ENCODE results near the gene SMC1B.

SMC1B gene

GRCh38 chr22:45425531-45426265, 12.3 kb upstream of the SMC1B start:
- no peak overlapping the region for H3K4me3 ChIP-seq (ENCODE audit: low read depth, low read length)
- no peak for DNase-seq (ENCODE audit: low read depth)
- TF ChIP-seq CTCF (IDR thresholded peaks at IDR 0.05; ENCODE audit: insufficient read depth, low read depth, low read length, missing control alignments): no peak

GRCh38 chr22:45425101-45425500, 11.7 kb upstream of the SMC1B start:
- DNase-seq (ENCODE audit: low read depth): no peak
- TF ChIP-seq CTCF (IDR thresholded peaks at IDR 0.05; ENCODE audit: insufficient read depth, low read depth, low read length, missing control alignments): no peak

GRCh38 chr22:45424241-45424731, 10.9 kb upstream of the SMC1B start:
- no peak overlapping the region for H3K4me3 ChIP-seq (ENCODE audit: low read depth, low read length)
- no peak for DNase-seq (ENCODE audit: low read depth)
- no peak for TF ChIP-seq CTCF (IDR thresholded peaks at IDR 0.05; ENCODE audit: insufficient read depth, low read depth, low read length, missing control alignments)

More at GRCh38 chr22:45425101-45425500, 11.7 kb upstream of the SMC1B start:
- no peak overlapping the region for H3K4me3 ChIP-seq (ENCODE audit: low read depth, low read length)

- DNase-seq (ENCODE audit: low read depth): no peak
- H3K4me3 ChIP-seq (ENCODE audit: low read depth, low read length): no peak overlapping the region
- no peak for TF ChIP-seq CTCF (IDR thresholded peaks at IDR 0.05; ENCODE audit: insufficient read depth, low read depth, low read length, missing control alignments)
These were observed 10.1 kb upstream of the SMC1B start for GRCh38 chr22:45423524-45423923.

GRCh38 chr22:45422237-45422983, 9.0 kb upstream of the SMC1B start:
- no peak for DNase-seq (ENCODE audit: low read depth)
- TF ChIP-seq CTCF (IDR thresholded peaks at IDR 0.05; ENCODE audit: insufficient read depth, low read depth, low read length, missing control alignments): no peak
- H3K4me3 ChIP-seq (ENCODE audit: low read depth, low read length): no peak overlapping the region

- no peak overlapping the region for H3K4me3 ChIP-seq (ENCODE audit: low read depth, low read length)
- TF ChIP-seq CTCF (IDR thresholded peaks at IDR 0.05; ENCODE audit: insufficient read depth, low read depth, low read length, missing control alignments): no peak
- no peak for DNase-seq (ENCODE audit: low read depth)
These were observed 8.1 kb upstream of the SMC1B start for GRCh38 chr22:45421349-45422055.
